ENCODE measurements around the gene RAB44. TPM values are rescaled to one million over a fixed set of nuclear protein-coding genes. Genes with fewer than 3 reads are reported as not detected.
A peak's percentile ranks its signal among the peaks of the same experiment; 100 is the strongest.

Gene RAB44
- total RNA-seq, 1 donor from 2014 or later: 0.16 TPM

GRCh38 chr6:36683656-36684446 lies 13.8 kb upstream of the RAB44 start:
- Histone ChIP-seq H3K27ac (ENCODE audit: low read depth, low read length) (no peak overlapping the region), H3K4me2 (ENCODE audit: low read length) (peak overlapping the region; percentile 96), H3K36me3 (ENCODE audit: insufficient read depth, low read length) (peaks cover 38% of the 10 kb centered on the region), H3K79me2 (ENCODE audit: insufficient read depth, low read length) (peaks cover 67% of the 10 kb centered on the region), H3K4me3 (ENCODE audit: insufficient read depth, low read depth, low read length) (no peak overlapping the region), H4K20me1 (ENCODE audit: insufficient read depth, low read length) (peaks cover 94% of the 10 kb centered on the region), H3K4me1 (ENCODE audit: insufficient read depth, low read length) (peaks cover 12% of the 10 kb centered on the region), H3K9ac (ENCODE audit: low read length) (no peak overlapping the region), H3K9me3 (ENCODE audit: insufficient read depth, low read depth, low read length) (no peaks in the 10 kb centered on the region), H2AFZ (ENCODE audit: low read depth, low read length) (no peak overlapping the region), H3K27me3 (ENCODE audit: insufficient read depth, low read length) (no peaks in the 10 kb centered on the region)
- TF ChIP-seq EZH2 (IDR thresholded peaks at IDR 0.05; ENCODE audit: insufficient read depth, low read length): no peak
- no peak for TF ChIP-seq CTCF (IDR thresholded peaks at IDR 0.05; ENCODE audit: insufficient read depth, low read depth, low read length)
- H3K4me3 Mint-ChIP-seq (ENCODE audit: unreplicated experiment): peak overlapping the region; percentile 96
- no peaks in the 10 kb centered on the region for H3K27me3 Mint-ChIP-seq (ENCODE audit: low read depth, unreplicated experiment)
- FAIRE-seq (no peak), DNase-seq (ENCODE audit: low read depth) (no peak)
- H3K9me3 Mint-ChIP-seq (ENCODE audit: unreplicated experiment): no peaks in the 10 kb centered on the region
- peak overlapping the region; percentile 62 for H3K27ac Mint-ChIP-seq (ENCODE audit: unreplicated experiment)
- peaks cover 24% of the 10 kb centered on the region for H3K36me3 Mint-ChIP-seq (ENCODE audit: low read depth, unreplicated experiment)
- H3K4me1 Mint-ChIP-seq (ENCODE audit: low read depth, unreplicated experiment): peaks cover 21% of the 10 kb centered on the region

- H3K27ac Mint-ChIP-seq (ENCODE audit: unreplicated experiment): peak overlapping the region; percentile 62
- FAIRE-seq (no peak), DNase-seq (ENCODE audit: low read depth) (no peak)
- H3K9me3 ChIP-seq (ENCODE audit: insufficient read depth, low read depth, low read length): no peaks in the 10 kb centered on the region
- no peak overlapping the region for H3K27ac ChIP-seq (ENCODE audit: low read depth, low read length)
- H3K4me3 ChIP-seq (ENCODE audit: insufficient read depth, low read depth, low read length): no peak overlapping the region
- H4K20me1 ChIP-seq (ENCODE audit: insufficient read depth, low read length): peaks cover 92% of the 10 kb centered on the region
- no peaks in the 10 kb centered on the region for H3K9me3 Mint-ChIP-seq (ENCODE audit: unreplicated experiment)
- peak overlapping the region; percentile 74 for H3K4me3 Mint-ChIP-seq (ENCODE audit: unreplicated experiment)
- TF ChIP-seq CTCF (IDR thresholded peaks at IDR 0.05; ENCODE audit: insufficient read depth, low read depth, low read length) (no peak), EZH2 (IDR thresholded peaks at IDR 0.05; ENCODE audit: insufficient read depth, low read length) (no peak)
- no peaks in the 10 kb centered on the region for H3K27me3 ChIP-seq (ENCODE audit: insufficient read depth, low read length)
- peaks cover 21% of the 10 kb centered on the region for H3K4me1 Mint-ChIP-seq (ENCODE audit: low read depth, unreplicated experiment)
- H3K36me3 ChIP-seq (ENCODE audit: insufficient read depth, low read length): peaks cover 38% of the 10 kb centered on the region
- no peak overlapping the region for H3K9ac ChIP-seq (ENCODE audit: low read length)
- H3K27me3 Mint-ChIP-seq (ENCODE audit: low read depth, unreplicated experiment): no peaks in the 10 kb centered on the region
- H3K4me1 ChIP-seq (ENCODE audit: insufficient read depth, low read length): peaks cover 12% of the 10 kb centered on the region
- H2AFZ ChIP-seq (ENCODE audit: low read depth, low read length): no peak overlapping the region
- no peak overlapping the region for H3K4me2 ChIP-seq (ENCODE audit: low read length)
- peaks cover 61% of the 10 kb centered on the region for H3K79me2 ChIP-seq (ENCODE audit: insufficient read depth, low read length)
- H3K36me3 Mint-ChIP-seq (ENCODE audit: low read depth, unreplicated experiment): peaks cover 24% of the 10 kb centered on the region
Observed at GRCh38 chr6:36684447-36684812, 13.2 kb upstream of the RAB44 start.

All from astrocyte (in vitro differentiated cells and primary cell).